Measurements from ENCODE around the gene CD4.

DNA sequence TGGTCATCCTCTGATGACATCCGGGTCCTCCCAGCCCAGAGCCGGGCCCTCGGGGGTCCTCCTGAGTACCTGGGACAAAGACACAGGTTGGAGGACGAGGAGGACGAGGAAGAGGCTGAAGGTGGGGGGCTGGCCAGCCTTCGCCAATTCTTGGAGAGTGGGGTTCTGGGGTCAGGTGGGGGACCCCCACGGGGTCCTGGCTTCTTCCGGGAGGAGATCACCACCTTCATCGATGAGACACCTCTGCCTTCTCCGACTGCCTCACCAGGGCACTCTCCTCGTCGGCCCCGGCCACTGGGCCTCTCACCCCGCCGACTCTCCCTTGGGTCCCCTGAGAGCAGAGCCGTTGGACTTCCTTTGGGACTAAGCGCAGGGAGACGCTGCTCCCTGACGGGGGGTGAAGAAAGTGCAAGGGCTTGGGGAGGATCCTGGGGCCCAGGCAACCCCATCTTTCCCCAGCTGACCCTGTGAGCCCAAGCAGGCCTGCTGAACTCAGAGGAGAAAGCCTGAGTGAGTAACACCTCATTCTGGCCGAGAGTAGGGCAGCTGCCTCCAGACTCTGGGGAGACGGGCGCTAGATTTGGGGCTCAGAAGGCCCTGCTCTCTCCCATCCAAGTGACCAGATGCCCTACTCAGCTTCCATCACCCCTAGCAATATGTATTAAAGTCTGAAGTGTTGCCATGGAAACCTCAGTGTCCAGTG, 37.6 kb downstream of the CD4 start:
- TF ChIP-seq EZH2 (IDR thresholded peaks at IDR 0.05; ENCODE audit: borderline replicate concordance, control insufficient read depth, low read depth, low read length) (no peak), CREB1 (IDR thresholded peaks at IDR 0.05; ENCODE audit: low read depth) (no peak), ZZZ3 (IDR thresholded peaks at IDR 0.05; ENCODE audit: control insufficient read depth, insufficient read length, low read depth) (no peak), POLR2A (IDR thresholded peaks at IDR 0.05; ENCODE audit: low read depth, low read length) (no peak), SIX5 (IDR thresholded peaks at IDR 0.05; ENCODE audit: low read depth, low read length, severe bottlenecking) (no peak), STAT3 (IDR thresholded peaks at IDR 0.05; ENCODE audit: low read depth, low read length) (no peak)
- TF ChIP-seq, protein P1, sequence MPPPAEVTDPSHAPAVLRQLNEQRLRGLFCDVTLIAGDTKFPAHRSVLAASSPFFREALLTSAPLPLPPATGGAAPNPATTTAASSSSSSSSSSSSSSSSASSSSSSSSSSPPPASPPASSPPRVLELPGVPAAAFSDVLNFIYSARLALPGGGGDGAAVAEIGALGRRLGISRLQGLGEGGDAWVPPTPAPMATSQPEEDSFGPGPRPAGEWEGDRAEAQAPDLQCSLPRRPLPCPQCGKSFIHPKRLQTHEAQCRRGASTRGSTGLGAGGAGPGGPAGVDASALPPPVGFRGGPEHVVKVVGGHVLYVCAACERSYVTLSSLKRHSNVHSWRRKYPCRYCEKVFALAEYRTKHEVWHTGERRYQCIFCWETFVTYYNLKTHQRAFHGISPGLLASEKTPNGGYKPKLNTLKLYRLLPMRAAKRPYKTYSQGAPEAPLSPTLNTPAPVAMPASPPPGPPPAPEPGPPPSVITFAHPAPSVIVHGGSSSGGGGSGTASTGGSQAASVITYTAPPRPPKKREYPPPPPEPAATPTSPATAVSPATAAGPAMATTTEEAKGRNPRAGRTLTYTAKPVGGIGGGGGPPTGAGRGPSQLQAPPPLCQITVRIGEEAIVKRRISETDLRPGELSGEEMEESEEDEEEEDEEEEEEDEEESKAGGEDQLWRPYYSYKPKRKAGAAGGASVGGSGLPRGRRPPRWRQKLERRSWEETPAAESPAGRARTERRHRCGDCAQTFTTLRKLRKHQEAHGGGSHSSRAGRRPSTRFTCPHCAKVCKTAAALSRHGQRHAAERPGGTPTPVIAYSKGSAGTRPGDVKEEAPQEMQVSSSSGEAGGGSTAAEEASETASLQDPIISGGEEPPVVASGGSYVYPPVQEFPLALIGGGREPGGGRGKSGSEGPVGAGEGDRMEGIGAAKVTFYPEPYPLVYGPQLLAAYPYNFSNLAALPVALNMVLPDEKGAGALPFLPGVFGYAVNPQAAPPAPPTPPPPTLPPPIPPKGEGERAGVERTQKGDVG (CRISPR knock-in tag; IDR thresholded peaks at IDR 0.05) = no peak

Measured in GM12878 (cell line).